CD14-positive monocyte (primary cell): ENCODE results near the gene GRIK2. TPM values are rescaled to one million over a fixed set of nuclear protein-coding genes. Genes with fewer than 3 reads are reported as not detected.

Experiments
- DNase-seq, 3 donors: peaks; one replicate each; pipeline ENCODE4 v3.0.0-alpha.2; 2011 to 2022
- H2AFZ ChIP-seq: 2 replicates; pipeline ENCODE4 v1.6.0; 2012; ENCODE audit warnings: mild to moderate bottlenecking, low read depth, low read length, inconsistent platforms; ENCODE audit not compliant: insufficient read depth, poor library complexity, severe bottlenecking
- H3K27ac ChIP-seq, 2 donors: 1 replicate in 1 of 2; 2 replicates in 1 of 2; pipeline ENCODE4 v1.5.1; 2012 to 2013; ENCODE audit warnings: low read length in 2 of 2, control low read depth in 1 of 2, inconsistent platforms in 1 of 2, low read depth in 1 of 2, mild to moderate bottlenecking in 1 of 2
- H3K27me3 ChIP-seq, 2 donors: one replicate each; pipeline versions ENCODE4 v1.6.0 to v1.6.1; 2011 to 2013; ENCODE audit warnings: low read length in 2 of 2; ENCODE audit not compliant: control insufficient read depth in 2 of 2, insufficient read depth in 2 of 2
- H3K36me3 ChIP-seq, 2 donors: replicated peaks in 1 of 2; 1 replicate in 1 of 2; 2 replicates in 1 of 2; pipeline versions ENCODE4 v1.5.1 to v1.6.1; 2012 to 2013; ENCODE audit warnings: low read length in 2 of 2, control low read depth in 1 of 2, inconsistent platforms in 1 of 2, mild to moderate bottlenecking in 1 of 2; ENCODE audit not compliant: insufficient read depth in 2 of 2, control insufficient read depth in 1 of 2
- H3K4me1 ChIP-seq, 2 donors: 1 replicate in 1 of 2; 2 replicates in 1 of 2; pipeline versions ENCODE4 v1.5.1 to v1.6.1; 2012 to 2013; ENCODE audit warnings: low read length in 2 of 2, control low read depth in 1 of 2, inconsistent platforms in 1 of 2, mild to moderate bottlenecking in 1 of 2, moderate library complexity in 1 of 2; ENCODE audit not compliant: insufficient read depth in 2 of 2, control insufficient read depth in 1 of 2
- H3K4me2 ChIP-seq: replicated peaks from 2 replicates; pipeline ENCODE3; 2012; ENCODE audit warnings: low read length, moderate library complexity, mild to moderate bottlenecking; ENCODE audit not compliant: poor library complexity, severe bottlenecking; ENCODE audit errors: extremely low read depth
- H3K4me3 ChIP-seq, 3 experiments: fragments of 200-600 bp in 1 of 3; sonication (generic) in 1 of 3; replicated peaks in 1 of 3; 1 replicate in 2 of 3; 2 replicates in 1 of 3; pipeline ENCODE4 v1.5.1; 2011 to 2013; ENCODE audit warnings: low read length in 3 of 3, mild to moderate bottlenecking in 3 of 3, control low read depth in 2 of 3, low read depth in 2 of 3, inconsistent platforms in 1 of 3, moderate library complexity in 1 of 3
- H3K79me2 ChIP-seq: 2 replicates; pipeline ENCODE4 v1.6.0; 2012; ENCODE audit warnings: mild to moderate bottlenecking, control low read depth, inconsistent platforms, low read length, moderate library complexity; ENCODE audit not compliant: insufficient read depth
- H3K9ac ChIP-seq: 2 replicates; pipeline ENCODE4 v1.6.0; 2017; ENCODE audit warnings: low read length, mild to moderate bottlenecking; ENCODE audit not compliant: insufficient read depth, poor library complexity, severe bottlenecking
- H3K9me3 ChIP-seq, 2 donors: replicated peaks in 1 of 2; 1 replicate in 1 of 2; 2 replicates in 1 of 2; pipeline versions ENCODE4 v1.5.1 to v1.6.1; 2012 to 2013; ENCODE audit warnings: low read length in 2 of 2, control low read depth in 1 of 2; ENCODE audit not compliant: control insufficient read depth in 1 of 2, insufficient read depth in 1 of 2
- H4K20me1 ChIP-seq: 2 replicates; pipeline ENCODE4 v1.6.0; 2012; ENCODE audit warnings: mild to moderate bottlenecking, low read length, control low read depth, moderate library complexity; ENCODE audit not compliant: insufficient read depth
- H3K27ac Mint-ChIP-seq, 7 donors: one replicate each; pipeline ENCODE4 v1.8.0; 2020; ENCODE audit warnings: mild to moderate bottlenecking in 7 of 7, mixed read lengths in 7 of 7, moderate library complexity in 6 of 7, inconsistent platforms in 2 of 7
- H3K27me3 Mint-ChIP-seq, 3 donors: one replicate each; pipeline ENCODE4 v1.8.0; 2021 to 2022; ENCODE audit warnings: low read depth in 3 of 3, mild to moderate bottlenecking in 3 of 3, mixed read lengths in 3 of 3, moderate library complexity in 3 of 3, inconsistent platforms in 1 of 3
- H3K36me3 Mint-ChIP-seq, 2 donors: one replicate each; pipeline ENCODE4 v1.8.0; 2020; ENCODE audit warnings: mixed read lengths in 2 of 2, inconsistent platforms in 1 of 2, mild to moderate bottlenecking in 1 of 2
- H3K4me1 Mint-ChIP-seq: one replicate; pipeline ENCODE4 v1.8.0; 2020; ENCODE audit warnings: mild to moderate bottlenecking, mixed read lengths
- H3K4me3 Mint-ChIP-seq, 2 donors: one replicate each; pipeline ENCODE4 v1.8.0; 2020; ENCODE audit warnings: mild to moderate bottlenecking in 2 of 2, mixed read lengths in 2 of 2, moderate library complexity in 1 of 2
- H3K9me3 Mint-ChIP-seq, 7 donors: one replicate each; pipeline ENCODE4 v1.8.0; 2020 to 2022; ENCODE audit warnings: mixed read lengths in 7 of 7, mild to moderate bottlenecking in 6 of 7, moderate library complexity in 6 of 7, inconsistent platforms in 2 of 7
- CTCF ChIP-seq: fragments of 200-600 bp; IDR thresholded peaks from one replicate; pipeline ENCODE4 v1.8.0; 2022; ENCODE audit warnings: antibody characterized with exemption, mild to moderate bottlenecking
- WGBS: methylation state at CpG from one replicate; pipeline ENCODE4 v1.1.5; 2013; ENCODE audit warnings: missing lambda C conversion rate; ENCODE audit not compliant: insufficient coverage; 5-methylcytosine and 5-hydroxymethylcytosine counted together
- intact Hi-C, 2 donors: fragments of 100-400 bp; cut with micrococcal nuclease; formaldehyde crosslinking; loops; one replicate each; pipeline versions ENCODE4 v1.15.0 to v1.15.1; 2023
- polyA plus RNA-seq, 3 donors: library from polyadenylated mRNA; depleted of rRNA in 1 of 3; unstranded in 2 of 3; stranded (reverse) in 1 of 3; fragments of 300-500 nt in 2 of 3; fragments of >200 nt in 1 of 3; fragmentation: Illumina TruSeq in 2 of 3; gene quantifications; 1 replicate in 2 of 3; 2 replicates in 1 of 3; pipeline ENCODE4 v1.2.3, GENCODE V29; 2012 to 2021

The GRIK2 gene
- polyA plus RNA-seq, 3 donors = not detected

- no peak overlapping the region for H3K4me2 ChIP-seq
- H3K36me3 Mint-ChIP-seq = no peaks in the 10 kb centered on the region
- H3K79me2 ChIP-seq = no peaks in the 10 kb centered on the region
- H3K27ac ChIP-seq = no peak overlapping the region
- H3K4me1 Mint-ChIP-seq = no peaks in the 10 kb centered on the region
- H3K9ac ChIP-seq = no peak overlapping the region
- H3K4me3 ChIP-seq = no peak overlapping the region
- no peaks in the 10 kb centered on the region for H4K20me1 ChIP-seq
- DNase-seq = no peak
- H3K27ac Mint-ChIP-seq = no peak overlapping the region
- H3K4me1 ChIP-seq = no peaks in the 10 kb centered on the region
- peaks cover 0 to 8% (median 6%) of the 10 kb centered on the region in 7 donors for H3K9me3 Mint-ChIP-seq
- no peaks in the 10 kb centered on the region for H3K27me3 ChIP-seq
- H3K27me3 Mint-ChIP-seq = no peaks in the 10 kb centered on the region
- TF ChIP-seq CTCF = no peak
- H3K9me3 ChIP-seq = no peaks in the 10 kb centered on the region
- H2AFZ ChIP-seq = no peak overlapping the region
- intact Hi-C loops = no loop called here
- H3K36me3 ChIP-seq = no peaks in the 10 kb centered on the region
- H3K4me3 Mint-ChIP-seq = no peak overlapping the region
Measured at GRCh38 chr6:101747160-101747559, 353.7 kb downstream of the GRIK2 start.

- Histone ChIP-seq H3K4me1 (no peaks in the 10 kb centered on the region), H3K9me3 (no peaks in the 10 kb centered on the region), H3K36me3 (no peaks in the 10 kb centered on the region), H3K27ac (no peak overlapping the region), H3K9ac (no peak overlapping the region), H3K4me2 (no peak overlapping the region), H3K79me2 (no peaks in the 10 kb centered on the region), H4K20me1 (no peaks in the 10 kb centered on the region), H3K27me3 (no peaks in the 10 kb centered on the region), H2AFZ (no peak overlapping the region), H3K4me3 (no peak overlapping the region)
- no peak for TF ChIP-seq CTCF
- Mint-ChIP-seq H3K4me3 (no peak overlapping the region), H3K27me3 (no peaks in the 10 kb centered on the region), H3K36me3 (no peaks in the 10 kb centered on the region), H3K4me1 (no peaks in the 10 kb centered on the region), H3K27ac (no peak overlapping the region), H3K9me3 (peaks cover 0 to 8% (median 6%) of the 10 kb centered on the region in 7 donors)
- no peak for DNase-seq
- WGBS = no CpG with 5 or more reads among the region's 1 CpG
- intact Hi-C loops = no loop called here
Measured at GRCh38 chr6:101747716-101748115, 354.2 kb downstream of the GRIK2 start.
